Activated effector memory CD4-positive, alpha-beta T cell treated with Interleukin-2 at 50 U/mL for 16 hours (primary cell): ENCODE results near the gene LLGL2.
A peak's percentile ranks its signal among the peaks of the same experiment; 100 is the strongest.

Experiments
- DNase-seq: peaks from one replicate; pipeline ENCODE4 v3.0.0-alpha.2; 2020

LLGL2 gene

DNA sequence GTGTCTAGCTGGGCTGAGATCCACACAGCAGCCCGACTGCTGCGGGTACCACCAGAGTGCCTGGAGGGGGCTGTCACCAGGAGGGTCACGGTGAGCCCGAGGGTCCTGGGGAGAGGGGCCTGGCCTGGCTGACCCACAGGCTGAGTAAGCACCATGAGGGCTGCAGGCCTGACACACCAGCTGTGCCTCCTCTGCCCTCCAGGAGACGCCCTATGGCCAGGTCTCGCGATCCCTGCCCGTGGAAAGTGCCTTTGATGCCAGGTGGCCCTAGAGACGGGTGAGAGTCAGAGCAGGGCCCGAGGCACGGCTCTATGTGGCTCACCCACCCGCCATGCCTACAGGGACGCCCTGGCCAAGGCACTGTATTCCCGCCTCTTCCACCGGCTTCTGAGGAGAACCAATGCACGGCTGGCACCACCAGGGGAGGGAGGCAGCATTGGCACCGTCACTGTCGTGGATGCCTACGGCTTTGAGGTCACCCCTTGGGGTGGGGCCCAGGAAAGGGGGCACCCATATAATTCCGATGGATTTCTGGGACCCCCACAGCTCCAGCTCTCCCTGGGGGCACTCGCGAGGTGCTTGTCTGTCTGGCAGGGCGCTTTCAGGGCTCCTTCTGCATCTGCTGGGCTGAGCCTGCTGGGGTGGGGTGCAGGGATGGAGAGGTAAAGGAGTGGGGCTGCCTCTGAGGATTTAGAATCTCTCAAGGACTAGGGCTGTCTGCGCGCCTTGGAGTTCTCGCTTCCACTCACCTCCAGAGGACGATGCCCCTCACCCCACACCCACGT lies 69.2 kb downstream of the LLGL2 start:
- no peak for DNase-seq

DNA sequence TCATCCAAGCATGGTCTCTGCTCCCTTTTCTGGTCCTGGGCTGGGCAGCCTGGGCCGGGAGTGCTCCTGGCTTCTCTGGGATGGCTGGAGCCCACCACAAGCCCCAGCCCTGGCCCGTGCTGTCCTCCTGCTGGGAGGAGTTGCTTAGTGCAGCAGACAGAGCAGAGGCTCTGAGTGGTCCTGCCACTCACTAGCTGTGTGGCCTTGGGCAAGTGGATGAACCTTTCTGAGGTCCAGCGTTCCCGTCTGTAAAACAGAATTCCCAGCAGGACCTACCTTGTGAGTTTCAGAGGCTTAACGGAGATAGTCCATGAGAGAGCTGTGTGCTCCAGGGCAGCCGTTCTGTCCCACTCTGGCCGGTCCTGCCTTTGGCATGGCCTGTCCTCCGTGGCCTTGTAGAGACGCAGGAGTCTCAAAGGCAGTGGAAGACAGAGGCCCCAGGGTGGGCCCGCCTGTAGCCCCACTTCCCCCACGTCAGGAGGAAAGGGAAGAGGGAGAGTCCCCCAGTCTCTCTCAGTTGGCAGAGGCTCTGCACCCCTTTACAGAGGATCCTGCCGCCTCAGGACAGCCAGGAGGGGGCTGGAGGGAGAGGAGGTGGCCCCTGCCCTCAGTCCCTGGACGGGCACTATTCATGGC lies 69.9 kb downstream of the LLGL2 start:
- DNase-seq = no peak

DNA sequence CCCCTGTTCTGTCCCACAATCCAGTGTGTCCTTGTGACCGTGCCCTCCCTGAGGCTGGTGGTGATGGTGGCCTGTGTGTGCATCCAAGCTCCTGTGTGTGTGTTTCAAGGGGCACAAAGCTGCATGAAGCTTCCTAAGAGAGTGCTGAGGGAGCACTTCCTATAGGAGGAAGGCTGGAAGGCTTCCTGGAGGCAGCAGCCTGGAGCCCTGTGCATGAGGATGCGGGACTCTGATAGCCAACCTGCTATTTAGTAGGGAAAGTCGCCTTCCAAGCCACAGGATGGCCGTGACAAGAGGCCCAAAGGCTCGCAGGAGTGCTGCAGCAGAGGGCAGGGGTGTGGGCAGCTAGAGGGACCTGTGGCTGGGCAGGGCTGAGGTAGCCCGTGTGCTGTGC lies 70.4 kb downstream of the LLGL2 start:
- DNase-seq = no peak

DNA sequence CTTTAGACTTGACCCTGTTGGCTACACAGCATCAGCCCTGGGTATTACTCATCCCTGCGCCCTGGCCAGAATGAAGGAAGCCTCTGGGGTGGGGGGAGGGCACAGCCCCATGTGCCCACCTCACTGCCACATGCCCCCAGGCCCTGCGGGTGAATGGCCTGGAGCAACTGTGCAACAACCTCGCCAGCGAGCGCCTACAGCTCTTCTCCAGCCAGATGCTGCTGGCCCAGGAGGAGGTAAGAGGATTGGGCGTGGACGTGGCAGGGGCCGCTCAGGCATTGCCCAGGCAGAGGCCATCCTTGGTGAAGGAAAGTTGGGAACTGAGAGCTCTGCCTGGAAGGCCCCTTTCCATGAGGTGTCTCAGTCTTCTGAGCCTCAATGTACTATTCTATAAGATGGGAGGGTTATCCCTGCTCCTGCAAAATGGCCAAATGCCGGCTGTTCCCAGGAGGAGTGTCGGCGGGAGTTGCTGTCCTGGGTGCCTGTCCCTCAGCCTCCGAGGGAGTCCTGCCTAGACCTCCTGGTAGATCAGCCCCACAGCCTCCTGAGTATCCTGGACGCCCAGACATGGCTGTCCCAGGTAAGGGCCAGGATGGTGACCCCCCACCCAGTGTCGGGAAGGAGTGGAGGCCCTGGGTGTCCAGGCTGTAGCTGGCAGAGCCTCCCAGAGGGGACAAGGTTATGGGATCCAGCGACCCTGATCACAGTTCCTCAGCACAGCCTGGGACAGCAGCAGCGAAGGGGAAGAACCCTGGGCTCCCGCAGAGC lies 71.0 kb downstream of the LLGL2 start:
- DNase-seq = no peak

DNA sequence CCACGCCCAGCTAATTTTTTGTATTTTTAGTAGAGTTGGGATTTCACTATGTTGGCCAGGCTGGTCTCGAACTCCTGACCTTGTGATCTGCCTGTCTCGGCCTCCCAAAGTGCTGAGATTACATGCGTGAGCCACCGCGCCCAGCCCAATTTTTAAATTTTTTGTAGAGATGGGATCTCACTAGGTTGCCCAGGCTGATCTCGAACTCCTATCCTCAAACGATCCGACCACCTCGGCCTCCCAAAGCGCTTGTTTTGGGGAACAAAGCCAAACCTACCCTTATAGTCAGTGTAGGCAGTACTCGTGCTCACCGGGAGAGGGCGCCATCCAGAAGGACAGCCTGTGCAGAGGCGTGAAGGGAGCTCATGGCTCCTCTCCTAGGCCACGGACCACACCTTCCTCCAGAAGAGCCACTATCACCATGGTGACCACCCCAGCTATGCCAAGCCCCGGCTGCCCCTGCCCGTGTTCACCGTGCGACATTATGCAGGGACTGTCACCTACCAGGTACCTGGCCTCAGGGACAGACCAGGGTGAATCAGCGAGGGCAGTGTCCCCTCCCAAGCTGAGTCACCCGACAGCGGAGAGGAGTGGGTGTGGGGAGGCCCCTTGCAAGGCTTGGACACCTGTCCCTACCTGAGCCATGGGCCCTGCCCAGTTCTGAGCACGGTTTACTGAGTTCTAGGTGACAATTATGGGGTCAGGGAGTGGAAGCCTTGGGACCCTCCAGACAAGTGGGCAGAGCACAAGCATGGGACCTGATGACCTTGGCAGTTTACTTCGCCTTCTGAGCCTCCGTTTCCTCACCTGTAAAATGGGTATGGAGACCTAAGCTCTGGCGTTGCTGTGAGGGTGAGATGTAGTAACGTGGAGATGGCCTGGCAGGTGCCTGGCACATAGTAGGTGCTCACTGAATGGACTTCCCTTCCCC lies 75.8 kb downstream of the LLGL2 start:
- peak; percentile 33 for DNase-seq

DNA sequence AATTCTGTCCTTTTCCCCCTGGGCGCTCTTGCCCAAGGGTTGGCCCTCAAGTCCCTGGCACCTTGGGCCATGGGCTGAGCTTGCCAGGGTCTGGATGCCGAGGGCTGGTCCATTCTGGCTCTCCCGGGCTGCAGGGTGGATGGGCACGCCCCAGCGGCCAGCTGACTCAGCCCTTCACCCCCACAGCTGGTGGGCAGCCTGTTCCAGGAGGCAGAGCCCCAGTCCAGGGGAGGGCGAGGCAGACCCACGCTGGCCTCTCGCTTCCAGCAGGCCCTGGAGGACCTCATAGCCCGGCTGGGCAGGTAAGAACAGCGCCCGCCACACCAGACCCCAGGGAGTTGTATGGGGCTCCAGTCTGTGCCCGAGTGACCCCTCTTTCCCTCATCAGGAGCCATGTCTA lies 77.1 kb downstream of the LLGL2 start:
- DNase-seq = no peak

DNA sequence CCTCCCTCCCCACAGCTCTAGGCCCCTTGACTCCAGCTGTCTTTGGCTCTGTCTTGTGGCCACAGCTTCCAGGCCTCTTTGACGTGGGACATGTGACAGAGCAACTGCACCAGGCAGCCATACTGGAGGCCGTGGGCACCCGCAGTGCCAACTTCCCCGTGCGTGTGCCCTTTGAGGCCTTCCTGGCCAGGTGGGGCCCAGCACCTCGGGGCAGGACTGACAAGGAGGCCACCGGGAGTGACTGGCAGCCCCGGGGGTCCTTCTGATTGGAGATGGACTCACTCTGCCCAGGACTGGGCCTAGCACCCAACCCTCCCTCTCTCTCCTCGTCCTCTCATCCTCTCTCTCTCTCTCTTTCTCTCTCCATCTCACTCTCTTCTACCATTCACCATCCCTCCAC lies 77.6 kb downstream of the LLGL2 start:
- no peak for DNase-seq

DNA sequence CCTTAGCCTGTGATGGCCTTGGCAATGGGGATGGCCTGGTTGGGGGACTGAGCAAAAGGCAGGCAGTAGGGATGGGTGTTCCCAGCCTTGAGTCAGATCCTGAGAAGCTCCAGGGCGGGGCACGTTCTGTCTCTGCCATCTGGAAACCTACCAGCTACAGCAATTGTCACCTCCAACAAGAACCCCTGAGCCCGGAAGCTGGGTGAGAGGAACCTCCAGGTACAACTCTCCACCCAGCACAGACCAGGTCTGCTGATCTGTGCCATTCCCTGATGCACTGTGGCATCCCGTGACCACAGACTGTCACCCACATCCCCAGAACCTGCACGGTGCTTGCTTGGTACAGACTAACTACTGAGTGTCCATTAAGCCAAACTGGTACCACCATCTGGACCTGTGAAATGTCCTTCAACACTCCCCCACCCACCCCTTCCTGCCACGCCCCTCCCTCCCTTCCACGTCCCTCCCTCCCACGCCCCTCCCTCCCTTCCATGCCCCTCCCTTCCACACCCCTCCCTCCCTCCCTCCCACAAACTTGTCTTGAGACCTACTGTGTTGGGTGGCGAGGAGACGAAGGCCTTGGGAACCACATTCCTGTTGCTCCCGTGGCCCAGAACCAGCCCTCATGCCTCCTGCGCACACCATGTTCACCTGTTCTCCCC lies 78.7 kb downstream of the LLGL2 start:
- no peak for DNase-seq

DNA sequence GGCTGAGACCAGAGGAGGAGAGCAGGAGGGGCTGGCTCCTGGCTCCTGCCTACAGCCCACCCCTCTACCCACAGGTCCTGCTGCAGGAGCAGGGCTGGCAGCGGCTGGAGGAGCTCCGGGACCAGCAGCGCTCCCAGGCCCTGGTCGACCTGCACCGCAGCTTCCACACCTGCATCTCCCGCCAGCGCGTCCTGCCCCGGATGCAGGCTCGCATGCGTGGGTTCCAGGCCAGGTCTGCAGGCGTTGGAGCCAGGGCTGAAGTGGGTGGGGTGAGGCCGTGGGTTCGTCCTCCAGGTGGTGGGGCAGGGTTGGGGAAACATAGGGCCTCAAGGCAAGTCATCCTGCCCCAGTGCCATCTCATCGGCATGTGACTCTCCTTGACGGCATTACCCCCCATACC lies 80.3 kb downstream of the LLGL2 start:
- no peak for DNase-seq

DNA sequence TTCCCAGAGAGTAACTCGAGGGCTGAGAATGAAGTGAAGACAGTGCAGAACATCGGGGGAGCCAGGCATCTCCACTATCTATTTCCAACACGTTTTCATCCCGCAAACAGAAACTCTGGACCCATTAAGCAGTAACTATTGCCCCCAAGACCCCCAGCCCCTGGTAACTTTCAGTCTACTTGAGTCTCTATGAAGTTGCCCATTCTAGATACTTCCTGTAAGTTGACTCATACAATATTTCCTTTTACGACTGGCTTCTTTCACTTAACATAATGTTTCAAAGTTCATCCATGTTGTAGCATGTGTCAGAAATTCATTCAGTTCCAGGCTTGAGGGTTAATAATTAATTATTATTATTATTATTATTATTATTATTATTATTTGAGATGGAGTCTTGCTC lies 81.6 kb downstream of the LLGL2 start:
- no peak for DNase-seq

DNA sequence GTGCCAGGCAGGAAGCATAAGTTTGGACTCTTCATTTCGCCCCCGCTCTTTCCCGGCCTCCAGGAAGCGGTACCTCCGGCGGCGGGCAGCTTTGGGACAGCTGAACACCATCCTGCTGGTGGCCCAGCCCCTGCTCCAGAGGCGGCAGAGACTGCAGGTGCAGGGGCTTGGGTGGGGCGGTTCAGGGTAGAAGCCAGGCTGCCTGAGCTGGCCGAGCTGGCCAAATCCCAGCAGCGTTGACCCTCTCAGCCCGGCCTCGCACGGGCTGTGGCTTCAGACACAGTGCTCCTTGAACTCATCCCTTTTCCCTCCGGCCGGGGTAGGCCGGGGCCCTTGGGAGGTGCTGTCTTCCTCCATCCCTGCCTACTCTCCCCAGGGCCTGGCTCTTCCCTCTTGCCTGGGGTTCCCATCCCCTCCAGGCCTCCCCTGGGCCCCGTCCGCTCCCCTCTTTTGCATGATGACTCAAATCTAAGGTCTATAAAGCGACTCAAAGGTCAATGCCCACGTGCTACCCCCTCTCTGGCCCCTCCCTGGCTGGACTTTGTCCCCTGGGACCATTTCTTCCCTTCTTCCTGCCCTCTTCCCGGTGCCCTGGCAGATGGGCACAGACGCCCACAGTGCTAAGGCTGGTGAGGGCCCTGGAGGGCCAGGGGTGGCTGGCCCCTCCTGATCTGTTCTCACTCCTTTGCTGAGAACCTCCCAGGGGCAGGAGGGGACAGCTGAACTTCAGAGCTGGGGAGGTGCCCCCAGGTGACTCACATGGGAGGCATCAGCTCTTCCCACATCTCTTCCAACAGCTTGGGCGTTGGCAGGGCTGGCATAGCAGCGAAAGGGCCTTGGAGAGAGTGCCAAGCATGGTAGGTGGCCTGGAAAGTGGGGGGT lies 84.8 kb downstream of the LLGL2 start:
- DNase-seq = no peak

DNA sequence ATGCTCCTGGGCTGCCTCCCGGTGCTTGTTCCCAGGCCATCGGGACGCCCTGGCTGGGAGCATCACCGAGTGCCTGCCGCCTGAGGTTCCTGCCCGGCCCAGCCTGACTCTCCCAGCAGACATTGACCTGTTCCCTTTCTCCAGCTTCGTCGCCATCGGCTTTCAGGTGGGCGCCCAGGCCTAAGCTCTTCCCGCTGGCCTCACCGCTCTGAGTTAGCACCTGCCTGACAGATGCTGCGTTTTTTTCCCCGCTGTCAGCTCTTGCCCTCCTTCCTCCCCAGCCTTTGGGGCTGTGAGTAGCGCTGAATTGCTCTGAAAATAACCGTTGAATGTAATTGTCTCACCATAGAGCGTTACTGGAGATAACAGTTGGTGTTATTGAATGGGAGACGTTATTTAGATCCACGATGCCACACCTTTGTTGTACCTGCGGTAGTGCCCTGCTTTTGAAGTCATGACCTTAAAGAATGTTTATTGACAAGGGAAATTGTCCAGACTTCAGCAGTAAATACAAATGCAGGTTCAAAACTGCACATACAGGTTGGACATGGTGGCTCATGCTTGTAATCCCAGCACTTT lies 86.4 kb downstream of the LLGL2 start:
- no peak for DNase-seq

DNA sequence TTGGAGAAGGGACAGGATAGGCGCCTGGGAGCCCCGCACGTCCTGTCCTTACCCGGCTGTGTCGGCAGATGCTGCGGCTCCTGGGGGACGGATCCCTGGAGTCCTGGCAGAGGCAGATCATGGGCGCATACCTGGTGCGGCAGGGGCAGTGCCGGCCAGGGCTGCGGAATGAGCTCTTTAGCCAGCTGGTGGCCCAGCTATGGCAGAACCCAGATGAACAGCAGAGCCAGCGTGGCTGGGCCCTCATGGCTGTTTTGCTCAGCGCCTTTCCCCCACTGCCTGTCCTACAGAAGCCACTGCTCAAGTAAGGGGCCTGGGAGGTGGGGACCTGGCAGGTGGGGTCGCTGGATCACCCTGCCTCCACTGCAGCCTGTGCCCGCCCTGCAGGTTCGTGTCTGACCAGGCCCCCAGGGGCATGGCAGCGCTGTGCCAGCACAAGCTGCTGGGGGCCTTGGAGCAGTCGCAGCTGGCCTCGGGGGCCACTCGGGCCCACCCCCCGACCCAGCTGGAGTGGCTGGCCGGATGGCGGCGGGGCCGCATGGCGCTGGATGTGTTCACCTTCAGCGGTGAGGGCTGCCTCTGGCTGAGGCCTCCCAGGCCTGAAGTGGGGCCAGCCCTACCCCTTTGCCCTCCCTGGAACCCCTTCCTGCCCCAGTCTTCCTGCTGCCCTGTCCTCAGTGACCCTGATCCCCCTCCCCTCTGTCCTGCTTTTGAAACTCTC lies 87.6 kb downstream of the LLGL2 start:
- DNase-seq = no peak

DNA sequence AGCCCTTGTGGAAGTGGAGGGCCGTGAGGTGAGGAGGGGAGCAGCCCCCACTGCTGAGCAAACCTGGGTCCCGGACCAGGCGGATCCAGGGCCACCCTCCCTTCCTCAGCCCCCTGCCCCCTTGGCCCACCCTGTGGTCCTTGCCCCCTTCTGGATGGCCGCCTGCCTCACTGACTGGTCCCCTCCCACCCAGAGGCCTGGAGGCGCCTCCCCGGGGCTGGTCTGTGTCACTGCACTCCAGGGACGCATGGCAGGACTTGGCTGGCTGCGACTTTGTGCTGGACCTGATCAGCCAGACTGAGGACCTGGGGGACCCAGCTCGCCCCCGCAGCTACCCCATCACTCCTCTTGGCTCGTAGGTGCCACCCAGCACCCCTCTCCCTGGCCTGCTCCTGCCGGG lies 88.5 kb downstream of the LLGL2 start:
- DNase-seq = no peak

DNA sequence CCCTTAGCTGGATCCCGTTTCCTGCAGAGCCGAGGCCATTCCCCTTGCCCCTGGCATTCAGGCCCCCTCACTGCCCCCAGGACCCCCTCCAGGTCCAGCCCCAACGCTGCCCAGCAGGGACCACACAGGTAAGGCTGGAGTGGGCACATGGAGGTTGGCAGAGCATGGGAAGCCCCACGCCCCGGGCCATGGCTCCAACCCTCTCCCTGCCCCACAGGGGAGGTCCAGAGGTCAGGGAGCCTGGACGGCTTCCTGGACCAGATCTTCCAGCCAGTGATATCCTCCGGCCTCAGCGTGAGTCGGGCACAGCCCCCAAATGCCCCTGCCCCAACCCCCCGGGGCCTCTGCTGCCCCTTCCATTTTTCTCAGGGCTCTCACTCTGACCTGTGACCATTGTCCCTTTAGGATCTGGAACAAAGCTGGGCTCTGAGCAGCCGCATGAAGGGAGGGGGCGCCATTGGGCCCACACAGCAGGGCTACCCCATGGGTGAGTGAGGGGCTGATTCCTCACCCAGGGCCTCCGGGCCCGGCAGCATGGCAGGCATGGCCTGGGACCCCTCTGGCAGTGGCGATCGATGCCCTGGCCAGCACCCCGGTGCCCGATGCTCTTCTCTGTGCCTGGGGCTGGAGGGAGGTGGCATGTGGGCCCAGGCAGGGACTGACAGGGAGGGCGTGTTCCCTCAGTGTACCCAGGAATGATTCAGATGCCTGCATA lies 89.2 kb downstream of the LLGL2 start:
- DNase-seq = no peak

DNA sequence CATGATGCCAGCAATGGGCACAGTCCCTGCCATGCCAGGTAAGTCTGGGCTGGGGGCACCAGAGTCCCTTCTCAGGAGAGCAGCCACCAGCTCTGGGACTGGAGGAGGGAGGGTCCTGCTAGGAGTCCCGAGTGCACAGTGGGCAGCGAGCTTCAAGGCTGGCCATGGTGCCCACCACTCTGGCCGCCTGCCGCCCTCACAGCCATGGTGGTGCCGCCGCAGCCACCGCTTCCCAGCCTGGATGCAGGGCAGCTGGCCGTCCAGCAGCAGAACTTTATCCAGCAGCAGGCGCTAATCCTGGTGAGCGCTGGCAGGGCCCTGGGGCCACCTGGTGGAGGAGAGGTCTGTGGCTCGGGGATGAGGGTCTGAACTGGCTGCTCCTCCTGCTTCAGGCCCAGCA lies 89.8 kb downstream of the LLGL2 start:
- DNase-seq = no peak

DNA sequence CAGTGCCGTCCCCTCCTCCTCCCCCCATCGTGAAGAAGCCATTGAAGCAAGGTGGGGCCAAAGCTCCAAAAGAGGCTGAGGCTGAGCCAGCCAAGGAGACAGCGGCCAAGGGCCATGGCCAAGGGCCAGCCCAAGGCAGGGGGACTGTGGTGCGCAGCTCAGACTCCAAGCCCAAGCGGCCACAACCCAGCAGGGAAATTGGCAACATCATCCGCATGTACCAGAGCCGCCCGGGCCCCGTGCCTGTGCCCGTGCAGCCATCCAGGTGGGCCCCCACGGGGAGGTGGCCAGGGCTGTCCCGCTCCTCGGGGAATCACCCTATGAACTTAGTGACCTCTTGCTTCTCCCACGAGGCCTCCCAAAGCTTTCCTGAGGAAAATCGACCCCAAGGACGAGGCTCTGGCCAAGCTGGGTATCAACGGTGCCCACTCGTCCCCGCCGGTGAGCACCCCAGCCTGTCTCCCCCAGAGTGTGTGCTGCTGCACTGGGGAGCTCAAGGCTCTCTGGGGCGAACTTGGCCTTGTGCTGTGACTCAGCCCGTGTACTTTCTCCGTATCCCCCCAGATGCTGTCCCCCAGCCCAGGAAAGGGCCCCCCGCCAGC lies 91.1 kb downstream of the LLGL2 start:
- DNase-seq = no peak

DNA sequence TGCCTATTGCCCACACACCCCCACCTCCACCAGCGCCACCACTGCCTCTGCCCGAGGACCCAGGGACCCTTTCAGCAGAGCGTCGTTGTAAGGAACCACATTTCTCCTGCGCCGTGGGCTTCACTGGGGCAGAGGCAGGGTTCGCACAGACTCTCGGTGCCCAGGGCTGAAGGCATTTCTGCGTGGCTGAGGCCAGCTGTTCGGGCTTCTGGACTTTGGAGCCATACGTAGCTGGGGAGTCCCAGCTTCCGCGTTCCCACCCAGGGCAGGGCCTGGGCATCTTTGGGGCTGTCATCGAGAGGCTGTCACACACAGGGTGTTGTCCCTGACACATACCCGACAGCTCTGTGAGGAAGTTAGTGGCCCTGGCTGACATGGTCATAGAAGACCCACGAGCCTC lies 91.7 kb downstream of the LLGL2 start:
- DNase-seq = no peak

DNA sequence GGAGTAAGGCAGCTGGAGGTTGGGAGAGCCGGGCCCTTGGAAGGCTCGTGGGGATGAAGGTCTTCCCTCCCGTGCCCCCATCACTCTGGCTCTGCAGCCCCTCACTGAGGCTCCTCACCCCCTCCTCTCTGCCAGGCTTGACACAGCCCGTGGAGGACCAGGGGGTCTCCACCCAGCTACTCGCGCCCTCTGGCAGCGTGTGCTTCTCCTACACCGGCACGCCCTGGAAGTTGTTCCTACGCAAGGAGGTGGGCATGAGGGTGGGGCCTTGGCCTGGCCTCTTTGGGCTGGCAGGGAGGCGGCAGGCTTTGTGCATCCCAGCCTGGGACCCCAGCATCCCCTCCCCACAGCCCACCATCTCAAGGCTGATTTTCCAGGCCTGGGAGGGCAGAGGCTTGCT lies 92.2 kb downstream of the LLGL2 start:
- DNase-seq = no peak
